ENCODE measurements around the gene SRD5A1. TPM values are rescaled to one million over a fixed set of nuclear protein-coding genes. Genes with fewer than 3 reads are reported as not detected.
A peak's percentile ranks its signal among the peaks of the same experiment; 100 is the strongest.

Gene SRD5A1
- total RNA-seq, 1 donor from 2014 or later: 2.5 TPM

DNA sequence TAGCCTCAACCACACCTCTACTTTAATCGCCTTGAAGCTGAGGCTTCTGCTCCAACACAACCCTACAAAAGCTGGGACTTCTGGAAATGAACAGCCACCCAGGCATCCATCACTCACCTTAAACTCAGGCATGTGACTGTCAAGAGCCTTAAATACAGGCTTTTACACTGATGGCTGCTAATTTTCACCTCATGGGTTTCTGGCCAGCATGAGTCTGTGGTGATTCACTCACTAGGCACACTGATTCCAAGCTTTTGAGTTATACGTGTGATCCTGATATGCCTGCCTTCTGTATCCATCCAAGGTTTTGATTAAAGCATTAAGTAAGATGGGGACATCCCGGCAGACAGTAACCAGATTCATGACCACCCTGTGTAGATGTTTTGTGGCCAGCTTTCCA, 9.3 kb upstream of the SRD5A1 start:
- H3K27ac ChIP-seq (replicated peaks): no peak overlapping the region
- DNase-seq: no peak
- H3K36me3 ChIP-seq: peaks cover 85% of the 10 kb centered on the region
- intact Hi-C loops (cut with micrococcal nuclease): loop anchor here (10.0 kb wide), 1 partner anchor 121 kb away; no protein-coding TSS in a partner anchor
- H3K4me1 ChIP-seq: peaks cover 7% of the 10 kb centered on the region
- peaks cover 19% of the 10 kb centered on the region for H3K9me3 ChIP-seq (replicated peaks)
- no peak overlapping the region for H3K4me3 ChIP-seq
- TF ChIP-seq, protein P1, sequence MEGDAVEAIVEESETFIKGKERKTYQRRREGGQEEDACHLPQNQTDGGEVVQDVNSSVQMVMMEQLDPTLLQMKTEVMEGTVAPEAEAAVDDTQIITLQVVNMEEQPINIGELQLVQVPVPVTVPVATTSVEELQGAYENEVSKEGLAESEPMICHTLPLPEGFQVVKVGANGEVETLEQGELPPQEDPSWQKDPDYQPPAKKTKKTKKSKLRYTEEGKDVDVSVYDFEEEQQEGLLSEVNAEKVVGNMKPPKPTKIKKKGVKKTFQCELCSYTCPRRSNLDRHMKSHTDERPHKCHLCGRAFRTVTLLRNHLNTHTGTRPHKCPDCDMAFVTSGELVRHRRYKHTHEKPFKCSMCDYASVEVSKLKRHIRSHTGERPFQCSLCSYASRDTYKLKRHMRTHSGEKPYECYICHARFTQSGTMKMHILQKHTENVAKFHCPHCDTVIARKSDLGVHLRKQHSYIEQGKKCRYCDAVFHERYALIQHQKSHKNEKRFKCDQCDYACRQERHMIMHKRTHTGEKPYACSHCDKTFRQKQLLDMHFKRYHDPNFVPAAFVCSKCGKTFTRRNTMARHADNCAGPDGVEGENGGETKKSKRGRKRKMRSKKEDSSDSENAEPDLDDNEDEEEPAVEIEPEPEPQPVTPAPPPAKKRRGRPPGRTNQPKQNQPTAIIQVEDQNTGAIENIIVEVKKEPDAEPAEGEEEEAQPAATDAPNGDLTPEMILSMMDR (IDR thresholded peaks at IDR 0.05; ENCODE audit: borderline replicate concordance): no peak
- no peaks in the 10 kb centered on the region for H3K27me3 ChIP-seq (ENCODE audit: low read depth)

DNA sequence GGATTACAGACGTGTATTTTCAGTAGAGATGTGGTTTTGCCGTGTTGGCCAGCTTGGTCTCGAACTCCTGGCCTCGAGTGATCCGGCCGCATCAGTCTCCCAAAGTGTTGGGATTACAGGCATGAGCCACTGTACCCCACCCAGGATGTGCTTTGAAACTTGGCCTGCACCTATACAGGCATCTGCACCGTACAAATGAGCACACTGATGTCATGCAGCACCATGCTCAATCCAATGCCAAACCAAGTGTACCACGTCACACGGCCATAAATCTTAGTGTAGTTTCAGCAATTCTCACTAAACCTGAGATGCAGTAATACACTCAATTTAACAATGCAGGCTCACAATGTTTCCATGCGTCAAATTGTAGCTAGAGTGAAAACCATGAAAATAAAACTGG, 6.7 kb upstream of the SRD5A1 start:
- TF ChIP-seq, protein P1 (IDR thresholded peaks at IDR 0.05; ENCODE audit: borderline replicate concordance): no peak
- Histone ChIP-seq H3K27ac (replicated peaks) (no peak overlapping the region), H3K9me3 (replicated peaks) (peaks cover 19% of the 10 kb centered on the region), H3K4me1 (peaks cover 25% of the 10 kb centered on the region), H3K36me3 (peaks cover 83% of the 10 kb centered on the region), H3K4me3 (no peak overlapping the region), H3K27me3 (ENCODE audit: low read depth) (no peaks in the 10 kb centered on the region)
- DNase-seq: no peak
- intact Hi-C loops (cut with micrococcal nuclease): loop anchor here (10.0 kb wide), 1 partner anchor 118 kb away; no protein-coding TSS in a partner anchor

DNA sequence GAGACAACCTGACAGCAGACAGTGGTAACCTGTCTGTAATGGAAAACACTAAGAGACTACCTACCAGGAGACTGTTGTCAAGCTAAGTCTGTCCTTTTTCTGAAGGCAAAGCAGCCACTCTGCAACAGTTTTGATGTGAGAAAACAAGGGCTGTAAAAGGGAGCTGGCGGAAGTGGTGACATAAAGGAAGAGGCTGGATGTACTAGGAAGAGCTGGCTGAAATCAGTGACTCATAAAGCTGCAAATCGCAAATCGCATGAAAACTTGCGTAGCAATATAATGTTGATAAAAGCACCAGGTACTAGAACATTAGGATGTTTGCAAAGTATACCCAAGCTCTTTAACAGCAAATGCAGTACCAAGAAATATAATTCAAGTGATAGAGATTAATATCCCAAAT, 1.8 kb upstream of the SRD5A1 start:
- Histone ChIP-seq H3K9me3 (replicated peaks) (no peaks in the 10 kb centered on the region), H3K36me3 (peaks cover 37% of the 10 kb centered on the region), H3K27ac (replicated peaks) (no peak overlapping the region), H3K4me1 (peaks cover 54% of the 10 kb centered on the region), H3K27me3 (ENCODE audit: low read depth) (no peaks in the 10 kb centered on the region), H3K4me3 (peak overlapping the region; percentile 89)
- TF ChIP-seq, protein P1 (IDR thresholded peaks at IDR 0.05; ENCODE audit: borderline replicate concordance): no peak
- DNase-seq: no peak
- intact Hi-C loops (cut with micrococcal nuclease): no loop called here

DNA sequence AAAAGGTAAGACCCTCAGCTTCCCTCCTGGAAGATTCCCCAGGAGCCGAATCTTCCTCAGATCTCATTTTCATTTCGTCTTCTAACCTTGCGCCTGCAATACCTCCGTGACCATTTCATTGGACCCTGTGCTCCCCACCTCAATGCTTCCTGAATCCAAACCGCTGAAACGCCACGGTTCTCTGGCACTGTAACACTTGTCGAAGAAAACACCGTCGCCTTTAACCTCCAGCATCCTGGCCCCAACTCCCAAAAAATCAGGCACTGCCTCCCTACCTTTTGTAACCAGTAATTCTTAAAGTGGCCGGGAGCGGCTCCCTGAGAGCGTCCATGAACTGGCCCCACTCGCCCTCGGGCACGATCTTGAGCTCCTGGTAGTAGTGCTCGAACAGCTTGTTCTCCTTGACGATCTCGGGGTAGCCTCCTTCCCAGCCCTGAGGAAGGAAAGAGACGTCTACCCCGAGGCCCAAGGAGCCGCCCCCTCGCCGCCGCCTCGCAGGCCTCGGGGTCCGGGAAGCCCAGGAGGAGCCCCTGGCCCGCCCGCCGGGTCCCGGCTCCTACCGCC, 834 bp upstream of the SRD5A1 start:
- intact Hi-C loops (cut with micrococcal nuclease): no loop called here
- Histone ChIP-seq H3K27ac (replicated peaks) (peak overlapping the region; percentile 99), H3K4me3 (peak overlapping the region; percentile 89), H3K9me3 (replicated peaks) (no peaks in the 10 kb centered on the region), H3K27me3 (ENCODE audit: low read depth) (no peaks in the 10 kb centered on the region), H3K36me3 (peaks cover 37% of the 10 kb centered on the region), H3K4me1 (peaks cover 54% of the 10 kb centered on the region)
- TF ChIP-seq, protein P1 (IDR thresholded peaks at IDR 0.05; ENCODE audit: borderline replicate concordance): no peak
- no peak for DNase-seq

DNA sequence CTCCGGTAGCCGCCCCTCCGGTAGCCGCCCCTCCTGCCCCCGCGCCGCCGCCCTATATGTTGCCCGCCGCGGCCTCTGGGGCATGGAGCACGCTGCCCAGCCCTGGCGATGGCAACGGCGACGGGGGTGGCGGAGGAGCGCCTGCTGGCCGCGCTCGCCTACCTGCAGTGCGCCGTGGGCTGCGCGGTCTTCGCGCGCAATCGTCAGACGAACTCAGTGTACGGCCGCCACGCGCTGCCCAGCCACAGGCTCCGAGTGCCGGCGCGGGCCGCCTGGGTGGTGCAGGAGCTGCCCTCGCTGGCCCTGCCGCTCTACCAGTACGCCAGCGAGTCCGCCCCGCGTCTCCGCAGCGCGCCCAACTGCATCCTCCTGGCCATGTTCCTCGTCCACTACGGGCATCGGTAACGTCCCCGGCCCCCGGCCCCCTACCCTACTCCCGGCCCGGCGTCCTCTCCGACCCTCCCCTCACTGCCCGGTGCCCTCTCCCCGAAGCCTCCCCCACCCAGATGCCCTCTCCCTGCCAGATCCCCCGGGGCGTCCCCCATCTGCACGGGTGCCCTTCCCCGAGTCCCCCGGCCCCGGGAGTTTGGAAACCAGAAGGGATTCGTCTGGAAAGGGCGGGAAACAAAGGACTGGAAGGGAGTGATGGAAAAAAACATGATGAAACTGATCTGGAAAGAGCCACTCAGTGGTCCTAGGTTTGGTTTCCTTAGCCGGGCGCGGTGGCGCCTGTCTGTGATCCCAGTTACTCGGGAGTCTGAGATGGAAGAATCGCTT, 417 bp downstream of the SRD5A1 start:
- no peaks in the 10 kb centered on the region for H3K27me3 ChIP-seq (ENCODE audit: low read depth)
- H3K27ac ChIP-seq (replicated peaks): peak overlapping the region; percentile 99
- no peak for DNase-seq
- H3K9me3 ChIP-seq (replicated peaks): no peaks in the 10 kb centered on the region
- peaks cover 26% of the 10 kb centered on the region for H3K36me3 ChIP-seq
- intact Hi-C loops (cut with micrococcal nuclease): no loop called here
- peaks cover 50% of the 10 kb centered on the region for H3K4me1 ChIP-seq
- TF ChIP-seq, protein P1 (IDR thresholded peaks at IDR 0.05; ENCODE audit: borderline replicate concordance): peak; percentile 35
- H3K4me3 ChIP-seq: peak overlapping the region; percentile 89
